Measurements from ENCODE around the gene ZP1. TPM values are rescaled to one million over a fixed set of nuclear protein-coding genes. Genes with fewer than 3 reads are reported as not detected.

The ZP1 gene
- total and polyA plus RNA-seq, 2 of the 8 experiments (the other 6 are each of a cell fraction or from before 2014, with no cell fraction given), result not detected

DNA sequence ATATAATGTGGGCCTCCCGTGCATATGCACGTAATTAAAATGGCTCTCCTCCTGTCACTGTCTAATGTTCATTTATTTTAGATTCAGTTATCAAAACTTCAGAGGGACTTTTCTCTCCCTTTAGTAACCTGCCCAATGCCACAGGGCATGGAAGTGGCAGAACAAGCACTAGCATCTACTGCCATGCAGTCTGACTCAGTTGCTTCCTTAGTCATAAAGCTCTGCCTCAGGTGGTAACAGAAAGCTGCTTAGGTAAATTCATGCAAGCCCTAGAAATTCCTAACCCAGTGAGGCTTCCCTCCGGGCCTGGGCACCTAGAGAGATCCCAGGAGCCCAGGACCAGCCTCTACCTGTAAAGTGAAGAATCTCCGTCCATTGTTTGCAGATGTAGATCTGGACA, 30.2 kb downstream of the ZP1 start:
- WGBS, 2 experiments (ENCODE audit: extremely low coverage in 1 of 2, insufficient coverage in 1 of 2, insufficient read length in 1 of 2, insufficient replicate concordance in 2 of 2, low coverage in 1 of 2, low lambda C conversion rate in 2 of 2, missing lambda C conversion rate in 1 of 2), result 93% methylated on average over 4 of the region's 4 CpGs; no CpG with 5 or more reads in 1 of the 2 experiments
- POLR2A ChIA-PET (ENCODE audit: partially characterized antibody), result interaction anchor here (2.3 kb wide), 1 partner anchor 10 kb away, joined by 9 read pairs; no protein-coding TSS in a partner anchor
- TF ChIP-seq ASH2L (IDR thresholded peaks at IDR 0.05; ENCODE audit: low read length), result no peak
- no peak for TF ChIP-seq CEBPB (IDR thresholded peaks at IDR 0.05; ENCODE audit: low read depth, low read length)
- TF ChIP-seq KDM1A (IDR thresholded peaks at IDR 0.05; ENCODE audit: borderline replicate concordance, low read length), result no peak
- TF ChIP-seq CBX5 (IDR thresholded peaks at IDR 0.05; ENCODE audit: low read depth, low read length), result no peak
- no peak for TF ChIP-seq TCF12 (IDR thresholded peaks at IDR 0.05; ENCODE audit: low read depth, low read length)
- TF ChIP-seq SIRT6 (IDR thresholded peaks at IDR 0.05; ENCODE audit: low read length), result no peak
- TF ChIP-seq POU5F1 (IDR thresholded peaks at IDR 0.05; ENCODE audit: low read depth, low read length), result no peak
- TF ChIP-seq SP4 (IDR thresholded peaks at IDR 0.05; ENCODE audit: low read length), result no peak
- no peak for TF ChIP-seq NANOG (IDR thresholded peaks at IDR 0.05; ENCODE audit: insufficient read depth, low read depth, low read length, poor library complexity, severe bottlenecking)
- no peak for TF ChIP-seq HDAC2 (IDR thresholded peaks at IDR 0.05; ENCODE audit: borderline replicate concordance in 1 of 2, low read depth in 2 of 2, low read length in 2 of 2)
- no peak for TF ChIP-seq GABPA (IDR thresholded peaks at IDR 0.05; ENCODE audit: borderline replicate concordance, insufficient read depth, low read length)
- TF ChIP-seq SP1 (IDR thresholded peaks at IDR 0.05; ENCODE audit: low read depth, low read length), result no peak
- no peak for TF ChIP-seq TAF7 (optimal IDR thresholded peaks at IDR 0.05; ENCODE audit: borderline replicate concordance, low read depth, low read length)
- TF ChIP-seq RBBP5 (IDR thresholded peaks at IDR 0.05; ENCODE audit: borderline replicate concordance, low read depth, low read length), result no peak
- no peak for TF ChIP-seq TEAD4 (IDR thresholded peaks at IDR 0.05; ENCODE audit: low read depth, low read length)

More for the DNA sequence above, 30.2 kb downstream of the ZP1 start:
- H2AK5ac ChIP-seq (ENCODE audit: low read depth, low read length), result no peak overlapping the region
- no peak overlapping the region for H3K14ac ChIP-seq (ENCODE audit: insufficient read length)
- no peak overlapping the region for H2BK5ac ChIP-seq (ENCODE audit: low read depth, low read length)
- H2BK20ac ChIP-seq (ENCODE audit: low read length), result no peak overlapping the region
- H4K20me1 ChIP-seq (replicated peaks in 1 of 2; ENCODE audit: control insufficient read depth in 1 of 2, insufficient read depth in 2 of 2, low read length in 2 of 2), result peaks cover 3 to 13% of the 10 kb centered on the region in 2 experiments
- no peak overlapping the region for H4K5ac ChIP-seq (ENCODE audit: insufficient read length, low read depth, low read length)
- FAIRE-seq (no peak), DNase-seq (ENCODE audit: low read depth in 1 of 2, low spot score in 2 of 2) (no peak)
- no peaks in the 10 kb centered on the region for H3K27me3 ChIP-seq (replicated peaks in 1 of 4; ENCODE audit: control insufficient read depth in 3 of 4, extremely low read depth in 1 of 4, insufficient read depth in 3 of 4, low read length in 3 of 4)
- no peak overlapping the region for H4K8ac ChIP-seq (ENCODE audit: extremely low read depth, insufficient read depth, low read length)
- H4K91ac ChIP-seq (replicated peaks; ENCODE audit: insufficient read length, low read length), result no peak overlapping the region
- no peaks in the 10 kb centered on the region for H3K4me1 ChIP-seq (replicated peaks in 1 of 4; ENCODE audit: control insufficient read depth in 3 of 4, insufficient read depth in 4 of 4, low read length in 3 of 4)
- no peak overlapping the region for H3K56ac ChIP-seq (replicated peaks; ENCODE audit: insufficient read length, low read depth, low read length)
- no peak overlapping the region for H3K4me3 ChIP-seq (ENCODE audit: extremely low read depth in 1 of 4, insufficient read depth in 2 of 4, low read depth in 3 of 4, low read length in 4 of 4)
- no peak overlapping the region for H3K23ac ChIP-seq (ENCODE audit: insufficient read length)
- CTCF ChIA-PET (ENCODE audit: partially characterized antibody), result interaction anchor here (0.8 to 23.0 kb wide), 5 partner anchors 9 to 127 kb away, joined by 3 to 522 read pairs (median 6); no protein-coding TSS in a partner anchor
- peaks cover 3% of the 10 kb centered on the region; the same call in 1 of the 2 replicates for H3K79me1 ChIP-seq (ENCODE audit: low read depth, low read length)
- no peak overlapping the region for H3K27ac ChIP-seq (ENCODE audit: low read depth, low read length)
- no peak overlapping the region for H3K4ac ChIP-seq (replicated peaks; ENCODE audit: insufficient read length, low read depth, low read length)
- no peak overlapping the region for H2BK120ac ChIP-seq (replicated peaks; ENCODE audit: low read depth, low read length)
- H3K18ac ChIP-seq (ENCODE audit: extremely low read depth, low read length), result no peak overlapping the region
- no peak overlapping the region for H3K4me2 ChIP-seq (ENCODE audit: insufficient read depth in 1 of 2, low read depth in 2 of 2, low read length in 2 of 2)
- H3K9ac ChIP-seq (replicated peaks in 1 of 4; ENCODE audit: extremely low read depth in 1 of 4, low read depth in 3 of 4, low read length in 3 of 4), result no peak overlapping the region
- no peak overlapping the region for H2AFZ ChIP-seq (ENCODE audit: low read length)
- H3K23me2 ChIP-seq (ENCODE audit: low read depth, low read length), result no peaks in the 10 kb centered on the region
- H2BK15ac ChIP-seq (ENCODE audit: low read length), result no peak overlapping the region
- peaks cover 0 to 5% of the 10 kb centered on the region in 2 experiments; a peak in 1 of 4 replicates for H3K79me2 ChIP-seq (ENCODE audit: control insufficient read depth in 1 of 2, insufficient read depth in 2 of 2, low read length in 2 of 2)
- H3K36me3 ChIP-seq (ENCODE audit: control insufficient read depth in 2 of 4, insufficient read depth in 4 of 4, low read length in 3 of 4), result peaks cover 39 to 88% (median 78%) of the 10 kb centered on the region in 4 experiments
- no peak overlapping the region for H2BK12ac ChIP-seq (ENCODE audit: low read depth, low read length)
- H3K9me3 ChIP-seq (ENCODE audit: insufficient read depth in 2 of 2, low read depth in 1 of 2, low read length in 1 of 2), result no peaks in the 10 kb centered on the region
